ENCODE data around the gene UGT1A4.

Gene UGT1A4

GRCh38 chr2:233718552-233718951, at the start of gene UGT1A4:
TSS of gene UGT1A4 (plus strand) at chr2:233718736. CDS start at chr2:233718821, 85 bp downstream.
- DNase-seq: no peak

DNA sequence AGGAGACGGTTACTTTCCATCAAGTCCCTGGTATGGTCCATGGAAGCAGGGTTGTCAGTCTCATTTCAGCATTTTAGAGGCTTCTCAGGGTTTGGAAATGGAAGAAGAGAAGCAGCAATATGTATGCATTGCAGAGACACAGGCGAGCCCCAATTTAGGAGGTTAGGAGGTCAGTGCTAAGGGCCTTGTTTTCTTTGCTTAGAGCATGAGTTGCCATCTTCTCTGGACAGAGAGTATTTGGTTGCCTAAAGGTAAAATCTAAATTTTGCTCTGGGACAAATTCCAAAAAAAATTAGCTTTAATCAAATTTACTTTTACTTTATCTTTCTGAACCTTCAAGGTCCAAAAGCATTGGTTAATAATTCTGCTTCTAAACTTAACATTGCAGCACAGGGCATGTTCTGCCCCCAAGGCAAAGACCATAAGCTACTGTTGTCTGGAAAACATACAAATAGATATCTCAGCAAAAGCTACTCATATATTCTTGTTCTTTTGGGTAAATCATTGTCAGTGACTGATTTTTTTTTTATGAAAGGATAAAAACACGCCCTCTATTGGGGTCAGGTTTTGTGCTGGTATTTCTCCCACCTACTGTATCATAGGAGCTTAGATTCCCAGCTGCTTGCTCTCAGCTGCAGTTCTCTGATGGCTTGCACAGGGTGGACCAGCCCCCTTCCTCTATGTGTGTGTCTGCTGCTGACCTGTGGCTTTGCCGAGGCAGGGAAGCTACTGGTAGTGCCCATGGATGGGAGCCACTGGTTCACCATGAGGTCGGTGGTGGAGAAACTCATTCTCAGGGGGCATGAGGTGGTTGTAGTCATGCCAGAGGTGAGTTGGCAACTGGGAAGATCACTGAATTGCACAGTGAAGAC, 47.0 kb upstream of the UGT1A4 start, which contains the start of gene UGT1A9:
Gene UGT1A9, plus strand, starts transcription at position 609 of the 872 bp plus-strand sequence. Its CDS starts 37 bp downstream, at position 646.
- DNase-seq: no peak

DNA sequence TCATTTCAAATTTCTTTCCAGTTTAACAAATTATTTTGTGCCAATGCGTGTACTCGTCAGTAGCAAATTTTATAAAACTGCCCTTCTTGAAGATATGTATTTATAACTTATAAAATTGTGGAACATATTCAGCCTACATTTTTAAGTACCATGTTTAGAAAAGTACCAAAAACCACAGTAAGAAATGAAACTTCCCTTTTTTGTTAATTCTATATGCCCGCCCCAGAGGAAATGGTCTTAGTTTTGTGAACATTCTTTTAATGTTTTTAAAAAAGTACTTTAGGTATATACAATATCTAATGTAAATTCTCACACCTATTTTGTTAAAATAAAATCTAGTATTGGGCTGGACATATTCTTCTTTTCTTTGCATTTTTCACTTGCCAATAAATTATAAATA, 45.6 kb upstream of the UGT1A4 start:
- DNase-seq: no peak

DNA sequence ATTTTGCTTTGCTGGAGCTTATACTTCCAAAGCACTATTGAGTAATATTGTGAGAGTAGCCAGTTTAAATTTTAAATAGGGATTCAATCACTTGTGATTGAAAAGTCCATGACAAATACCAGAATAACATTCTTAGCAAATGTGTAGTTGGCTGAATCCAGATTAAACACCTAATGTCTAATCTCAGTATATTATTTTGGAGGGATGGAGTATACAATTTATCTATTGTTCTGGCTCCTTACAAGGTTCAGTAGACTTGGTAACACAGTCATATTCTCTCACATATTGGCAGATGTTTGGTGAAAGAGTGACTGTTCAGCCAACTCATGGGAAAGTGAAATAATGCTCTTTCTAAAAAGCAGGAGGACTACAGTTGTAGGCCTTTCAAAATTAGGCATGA, 44.6 kb upstream of the UGT1A4 start:
- DNase-seq: no peak

GRCh38 chr2:233674314-233674713, 44.2 kb upstream of the UGT1A4 start:
- no peak for DNase-seq

DNA sequence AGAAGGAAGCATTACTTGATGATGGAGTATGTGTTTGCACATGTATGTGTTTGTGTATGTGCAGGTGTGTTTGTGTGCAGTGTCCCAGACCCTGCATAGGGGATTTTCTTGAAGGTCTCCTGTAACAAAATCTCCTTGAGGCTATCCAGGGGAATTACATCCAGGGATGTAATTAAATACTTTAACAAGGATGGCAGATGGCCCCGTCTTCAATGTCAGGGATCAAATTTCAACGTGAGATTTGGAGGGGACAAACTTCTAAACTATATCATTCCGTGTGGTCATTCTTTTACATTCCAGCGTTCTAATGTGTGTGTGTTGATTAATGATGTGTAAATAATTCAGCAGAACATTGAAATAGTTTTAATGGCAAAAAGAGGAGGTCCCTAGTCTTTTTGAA, 43.5 kb upstream of the UGT1A4 start:
- peak; percentile 70 to 86 for DNase-seq

GRCh38 chr2:233676046-233676445, 42.5 kb upstream of the UGT1A4 start:
- no peak for DNase-seq

GRCh38 chr2:233679196-233679595, 39.3 kb upstream of the UGT1A4 start:
- no peak for DNase-seq

- no peak for DNase-seq
Observed at GRCh38 chr2:233680361-233681045, 38.0 kb upstream of the UGT1A4 start.

GRCh38 chr2:233681521-233682099, 36.9 kb upstream of the UGT1A4 start, which contains the start of gene UGT1A7:
TSS of gene UGT1A7 (plus strand) at chr2:233681901. CDS start at chr2:233681938, 37 bp downstream.
- DNase-seq: no peak

DNA sequence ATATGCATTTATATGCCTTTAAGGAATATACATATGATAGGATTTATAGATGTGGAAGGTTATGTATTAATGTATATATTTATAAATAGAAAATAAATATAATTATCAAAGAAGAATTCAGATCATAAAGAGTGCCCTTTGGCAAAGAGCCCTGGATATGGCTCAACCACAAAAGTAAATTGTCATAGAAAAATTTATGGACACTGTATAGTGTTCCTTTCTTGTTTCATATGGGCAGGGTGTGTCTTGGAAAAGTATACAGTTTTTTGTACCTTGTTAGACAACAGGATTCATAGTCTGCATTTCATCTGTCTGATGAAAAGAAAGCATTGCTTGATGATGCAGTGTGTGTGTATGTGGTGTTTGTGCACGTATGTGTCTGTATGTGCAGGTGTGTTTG, 33.9 kb upstream of the UGT1A4 start:
- DNase-seq: no peak

DNA sequence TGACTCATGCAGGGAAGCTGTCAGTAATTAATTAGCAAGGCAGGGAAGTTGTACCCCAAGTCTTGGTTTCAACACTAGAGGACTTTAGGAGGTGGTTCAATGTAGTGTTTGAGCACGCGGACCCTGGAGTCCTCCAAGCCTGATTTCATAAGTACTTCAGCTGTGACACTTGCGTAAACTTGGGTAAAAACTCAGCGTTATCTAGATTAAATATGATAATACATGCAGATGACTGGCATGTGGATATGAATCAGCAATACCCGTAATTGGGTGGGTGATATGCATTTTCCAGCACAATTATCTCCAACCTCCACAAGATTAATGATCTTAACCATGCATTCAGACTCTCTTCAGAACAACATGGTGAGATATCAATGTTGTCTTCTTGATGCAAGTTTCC, 31.6 kb upstream of the UGT1A4 start:
- no peak for DNase-seq

DNA sequence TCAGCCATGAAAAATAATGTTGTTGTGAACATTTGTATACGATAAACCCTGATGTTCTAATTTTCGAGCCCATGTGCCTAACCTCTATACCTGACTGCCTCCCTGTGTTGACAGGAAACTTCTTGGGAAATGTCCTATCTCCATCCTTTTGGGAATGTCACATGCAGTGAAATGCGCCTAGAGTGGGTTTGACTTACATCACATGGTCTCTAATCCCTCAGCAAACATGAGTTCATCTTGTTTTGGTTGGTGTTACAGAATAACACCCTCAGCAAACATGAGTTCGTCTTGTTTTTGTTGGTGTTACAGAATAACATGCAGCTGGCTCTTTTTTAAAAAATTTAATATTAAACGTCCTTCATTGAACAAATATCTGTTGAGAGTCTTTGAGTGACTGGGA, 30.2 kb upstream of the UGT1A4 start:
- DNase-seq: no peak

DNA sequence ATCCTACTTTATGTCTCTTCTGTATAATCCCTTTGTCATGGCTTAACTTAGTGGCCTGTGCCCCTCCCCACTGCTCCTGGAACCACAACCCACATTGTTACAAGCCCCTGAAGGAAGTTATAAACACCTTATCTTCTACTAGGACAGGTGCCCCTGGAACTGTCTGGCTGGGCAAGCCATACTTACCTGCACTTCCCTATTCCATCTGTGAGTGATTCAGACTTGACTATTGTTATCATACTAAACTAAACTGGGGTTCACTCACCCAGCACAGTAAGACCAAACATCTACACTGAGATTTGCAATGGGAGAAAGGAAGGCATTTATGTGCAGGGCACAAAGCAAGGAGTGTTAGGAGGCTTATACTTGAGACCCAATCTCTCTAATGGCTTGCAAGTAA, 29.5 kb upstream of the UGT1A4 start:
- DNase-seq: no peak

DNA sequence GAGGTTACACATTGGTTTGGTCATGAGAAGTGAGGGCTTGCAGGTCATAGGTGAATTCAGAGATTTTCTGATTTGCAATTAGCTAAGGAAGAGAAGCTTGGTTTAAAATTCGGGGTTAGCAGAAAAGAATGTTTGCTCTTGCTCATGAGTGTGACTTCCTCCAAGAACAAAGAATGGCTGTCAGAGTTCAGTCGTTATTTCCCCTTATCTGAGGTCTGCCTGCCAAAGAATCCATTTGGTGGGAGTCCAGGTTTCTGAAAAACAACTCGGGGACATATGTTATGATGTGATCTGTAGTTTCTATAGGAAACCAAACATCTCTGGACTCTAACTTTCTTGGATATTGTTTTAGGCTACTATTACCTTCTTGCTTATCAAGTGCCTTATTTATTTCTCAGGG, 29.0 kb upstream of the UGT1A4 start:
- DNase-seq: no peak

GRCh38 chr2:233690444-233690843, 28.1 kb upstream of the UGT1A4 start:
- DNase-seq: no peak

DNA sequence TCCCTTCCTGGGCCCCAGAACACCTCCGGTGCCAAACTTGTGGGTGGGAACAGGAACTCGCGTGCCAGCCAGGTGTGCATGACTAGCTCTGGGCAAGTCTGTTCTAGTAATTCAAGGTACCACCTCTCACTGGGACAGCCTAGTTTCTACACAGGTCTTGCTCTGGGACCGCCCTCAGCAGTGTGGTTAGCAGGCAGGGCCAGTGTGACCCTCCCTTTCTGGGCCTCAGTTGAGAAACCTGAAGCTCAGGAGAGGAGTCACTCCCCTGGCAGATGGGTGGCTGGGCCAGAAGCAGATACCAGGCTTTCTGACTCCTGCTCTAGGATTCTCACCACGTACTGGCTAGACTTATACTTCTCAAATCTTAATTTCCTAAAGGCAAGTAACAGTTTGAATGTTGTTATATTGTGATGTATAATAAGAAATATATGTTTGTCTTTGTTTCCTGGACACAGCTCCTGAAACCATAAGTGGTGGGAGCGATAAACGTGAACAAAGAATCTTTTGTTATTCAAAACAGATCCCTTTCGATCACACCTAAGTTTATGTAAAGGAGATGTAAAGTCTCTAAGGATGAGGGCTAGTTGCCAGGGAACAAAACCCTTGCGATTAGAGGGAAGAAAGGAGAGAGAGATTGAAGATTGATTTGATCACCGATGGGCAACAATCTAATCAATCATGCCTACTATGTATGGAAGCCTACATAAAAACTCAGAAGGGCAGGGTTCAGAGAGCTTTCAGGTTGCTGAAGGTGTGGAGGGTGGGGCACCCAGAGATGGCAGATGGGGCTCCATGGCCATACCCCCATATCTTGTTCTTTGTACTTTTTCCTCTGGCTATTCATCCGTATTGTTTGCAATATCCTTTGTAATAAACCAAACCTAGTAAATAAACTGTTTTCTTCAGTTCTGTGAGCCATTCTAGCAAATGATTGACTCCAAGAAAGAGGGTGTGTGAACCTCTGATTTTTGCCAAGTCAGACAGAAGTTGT, 26.8 kb upstream of the UGT1A4 start:
- DNase-seq: no peak

DNA sequence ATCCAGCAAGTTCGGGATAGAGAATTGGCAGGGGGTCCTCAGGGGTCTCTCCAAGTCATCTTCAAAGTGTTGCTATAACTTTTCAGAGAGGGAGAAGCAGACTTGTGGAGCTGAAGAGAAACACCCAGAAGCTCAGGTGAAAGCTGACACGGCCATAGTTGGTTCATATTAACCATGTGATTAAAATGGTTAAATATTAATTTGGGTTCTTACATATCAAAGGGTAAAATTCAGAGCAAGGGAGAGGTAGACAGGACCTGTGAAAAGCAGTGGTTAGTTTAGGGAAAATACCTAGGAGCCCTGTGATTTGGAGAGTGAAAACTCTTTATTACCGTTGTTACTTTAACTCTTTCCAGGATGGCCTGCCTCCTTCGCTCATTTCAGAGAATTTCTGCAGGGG, 25.9 kb upstream of the UGT1A4 start, which contains the start of gene UGT1A6:
Gene UGT1A6, plus strand, starts transcription at position 243 of the 400 bp plus-strand sequence. Its CDS starts 115 bp downstream, at position 358.
- DNase-seq: no peak

DNA sequence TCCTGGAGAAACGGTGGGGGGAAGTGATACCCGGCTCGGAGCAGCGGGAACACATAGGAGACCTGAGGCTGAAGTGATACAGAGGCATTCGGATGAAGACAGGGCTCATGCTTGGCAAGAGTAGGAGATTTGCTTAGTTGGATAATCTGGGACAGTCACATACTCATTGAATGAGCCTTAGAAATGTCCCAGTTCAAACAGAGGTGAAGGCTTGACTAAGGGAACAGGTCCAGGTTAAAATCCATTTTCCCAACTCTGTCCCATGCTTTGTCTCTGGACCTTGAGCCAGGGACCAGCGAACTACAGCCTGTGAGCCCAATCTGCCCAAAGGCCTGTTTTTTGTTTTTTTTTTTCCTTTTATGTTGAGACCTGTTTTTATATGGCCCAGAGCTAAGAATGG, 24.6 kb upstream of the UGT1A4 start:
- no peak for DNase-seq

DNA sequence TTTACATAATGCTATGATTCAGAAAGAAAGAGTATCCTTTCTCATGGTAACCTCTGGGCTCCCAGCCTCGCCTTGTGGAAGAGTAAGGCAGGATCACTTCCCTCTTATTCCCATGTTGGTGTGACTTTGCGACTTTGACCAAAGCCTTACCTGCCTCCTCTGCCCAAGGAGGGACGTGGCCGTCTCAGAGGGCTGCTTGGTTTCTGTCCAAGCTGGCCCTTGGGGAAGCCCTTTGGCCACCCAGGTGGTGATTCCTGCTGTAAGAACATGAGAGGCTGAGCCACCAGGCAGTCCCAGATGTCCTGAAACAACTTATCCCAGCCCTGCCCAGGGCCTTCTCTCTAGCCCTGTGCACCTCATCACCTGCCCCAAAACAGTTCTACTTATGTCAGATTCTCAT, 19.8 kb upstream of the UGT1A4 start:
- DNase-seq: no peak

- no peak for DNase-seq
Observed at GRCh38 chr2:233699424-233700027, 19.0 kb upstream of the UGT1A4 start.
